H9 (cell line): ENCODE measurements around the gene ZPR1. TPM values are rescaled to one million over a fixed set of nuclear protein-coding genes. Genes with fewer than 3 reads are reported as not detected.

Experiments
- DNase-seq: peaks from one replicate; pipeline ENCODE4 v3.0.0-alpha.2; 2017
- H2AFZ ChIP-seq: one replicate; pipeline ENCODE4 v1.6.1; 2013; ENCODE audit warnings: mild to moderate bottlenecking, low read length, control low read depth, moderate library complexity
- H2AK5ac ChIP-seq: 2 replicates; pipeline ENCODE4 v1.6.1; 2013; ENCODE audit warnings: low read length, control low read depth, mixed read lengths; ENCODE audit not compliant: insufficient read length
- H2BK120ac ChIP-seq: one replicate; pipeline ENCODE4 v1.6.1; 2013; ENCODE audit warnings: low read depth, mild to moderate bottlenecking, low read length, control low read depth, inconsistent platforms; ENCODE audit not compliant: poor library complexity, severe bottlenecking
- H2BK12ac ChIP-seq: 2 replicates; pipeline ENCODE4 v1.6.1; 2013; ENCODE audit warnings: low read length, control low read depth, mixed read lengths, low read depth; ENCODE audit not compliant: insufficient read length
- H2BK15ac ChIP-seq: 2 replicates; pipeline ENCODE4 v1.6.1; 2013; ENCODE audit warnings: low read depth, low read length, control low read depth
- H2BK20ac ChIP-seq: one replicate; pipeline ENCODE4 v1.6.1; 2013; ENCODE audit warnings: low read depth, mild to moderate bottlenecking, low read length, control low read depth, inconsistent platforms; ENCODE audit not compliant: poor library complexity, severe bottlenecking
- H2BK5ac ChIP-seq: 2 replicates; pipeline ENCODE4 v1.6.1; 2013; ENCODE audit warnings: low read length, control low read depth, mixed read lengths; ENCODE audit not compliant: insufficient read length
- H3K14ac ChIP-seq: 2 replicates; pipeline ENCODE4 v1.6.1; 2013; ENCODE audit warnings: low read length, control low read depth; ENCODE audit not compliant: insufficient read depth
- H3K18ac ChIP-seq: 2 replicates; pipeline ENCODE4 v1.6.1; 2013; ENCODE audit warnings: low read depth, mild to moderate bottlenecking, mixed read lengths, low read length, control low read depth; ENCODE audit not compliant: insufficient read length
- H3K23ac ChIP-seq: 2 replicates; pipeline ENCODE4 v1.6.1; 2013; ENCODE audit warnings: low read length, control low read depth, mixed read lengths, low read depth; ENCODE audit not compliant: insufficient read length
- H3K23me2 ChIP-seq: 2 replicates; pipeline ENCODE4 v1.6.1; 2013; ENCODE audit warnings: low read depth, mild to moderate bottlenecking, mixed read lengths, low read length, control low read depth; ENCODE audit not compliant: insufficient read length, poor library complexity, severe bottlenecking
- H3K27ac ChIP-seq: 2 replicates; pipeline ENCODE4 v1.5.1; 2013; ENCODE audit warnings: low read length, control low read depth, mixed read lengths, low read depth; ENCODE audit not compliant: insufficient read length
- H3K27me3 ChIP-seq: 2 replicates; pipeline ENCODE4 v1.6.1; 2013; ENCODE audit warnings: low read length, control low read depth, inconsistent platforms; ENCODE audit not compliant: insufficient read depth
- H3K4ac ChIP-seq: 2 replicates; pipeline ENCODE4 v1.6.1; 2013; ENCODE audit warnings: low read depth, mild to moderate bottlenecking, control low read depth, inconsistent platforms, low read length, moderate library complexity
- H3K4me1 ChIP-seq: 2 replicates; pipeline ENCODE4 v1.6.1; 2013; ENCODE audit warnings: low read length, control low read depth, inconsistent platforms; ENCODE audit not compliant: insufficient read depth
- H3K4me2 ChIP-seq: 2 replicates; pipeline ENCODE4 v1.6.1; 2013; ENCODE audit warnings: low read length, control low read depth, mixed read lengths; ENCODE audit not compliant: insufficient read length, insufficient read depth
- H3K56ac ChIP-seq: 2 replicates; pipeline ENCODE4 v1.6.1; 2013; ENCODE audit warnings: low read depth, mild to moderate bottlenecking, mixed read lengths, low read length, control low read depth; ENCODE audit not compliant: insufficient read length
- H3K79me1 ChIP-seq: 2 replicates; pipeline ENCODE4 v1.6.1; 2013; ENCODE audit warnings: low read depth, mild to moderate bottlenecking, moderate library complexity, low read length, control low read depth, inconsistent platforms; ENCODE audit not compliant: insufficient read depth, poor library complexity, severe bottlenecking
- H3K79me2 ChIP-seq: 2 replicates; pipeline ENCODE4 v1.6.1; 2013; ENCODE audit warnings: low read length, control low read depth, inconsistent platforms; ENCODE audit not compliant: insufficient read depth
- H3K9ac ChIP-seq: 2 replicates; pipeline ENCODE4 v1.6.1; 2013; ENCODE audit warnings: low read length, control low read depth, mixed read lengths; ENCODE audit not compliant: insufficient read length; ENCODE audit errors: extremely low read depth
- H3K9me3 ChIP-seq: one replicate; pipeline ENCODE4 v1.6.1; 2013; ENCODE audit warnings: low read depth, low read length, inconsistent platforms; ENCODE audit not compliant: control insufficient read depth
- H3T11ph ChIP-seq: one replicate; pipeline ENCODE4 v1.6.1; 2013; ENCODE audit warnings: mild to moderate bottlenecking, low read length, control low read depth, inconsistent platforms
- H4K20me1 ChIP-seq: one replicate; pipeline ENCODE4 v1.6.1; 2013; ENCODE audit not compliant: control insufficient read depth, insufficient read length, insufficient read depth
- H4K5ac ChIP-seq: 2 replicates; pipeline ENCODE4 v1.6.1; 2013; ENCODE audit warnings: low read depth, mild to moderate bottlenecking, mixed read lengths, low read length, control low read depth; ENCODE audit not compliant: insufficient read length
- H4K8ac ChIP-seq: replicated peaks from 2 replicates; pipeline ENCODE4 v1.6.1; 2013; ENCODE audit warnings: low read length, control low read depth, mixed read lengths, low read depth; ENCODE audit not compliant: insufficient read length
- H4K91ac ChIP-seq: 2 replicates; pipeline ENCODE4 v1.6.1; 2013; ENCODE audit warnings: low read depth, mild to moderate bottlenecking, moderate library complexity, mixed read lengths, low read length, control low read depth; ENCODE audit not compliant: insufficient read length
- H3K27ac Mint-ChIP-seq, 3 experiments: 2 replicates in 2 of 3; 3 replicates in 1 of 3; pipeline ENCODE4 v1.8.0; 2020 to 2021; ENCODE audit warnings: mixed read lengths in 3 of 3, mild to moderate bottlenecking in 1 of 3, moderate library complexity in 1 of 3
- H3K27me3 Mint-ChIP-seq: 2 replicates; pipeline ENCODE4 v1.8.0; 2021; ENCODE audit warnings: low read depth, mild to moderate bottlenecking, moderate library complexity, mixed read lengths
- H3K36me3 Mint-ChIP-seq, 3 experiments: 2 replicates in 2 of 3; 3 replicates in 1 of 3; pipeline ENCODE4 v1.8.0; 2020 to 2021; ENCODE audit warnings: low read depth in 3 of 3, mixed read lengths in 3 of 3; ENCODE audit not compliant: insufficient read depth in 1 of 3
- H3K4me1 Mint-ChIP-seq, 2 experiments: 2 replicates each; pipeline ENCODE4 v1.8.0; 2020; ENCODE audit warnings: mixed read lengths in 2 of 2
- H3K4me3 Mint-ChIP-seq, 2 experiments: 2 replicates in 1 of 2; 3 replicates in 1 of 2; pipeline ENCODE4 v1.8.0; 2020 to 2021; ENCODE audit warnings: mild to moderate bottlenecking in 2 of 2, mixed read lengths in 2 of 2, moderate library complexity in 1 of 2
- H3K9me3 Mint-ChIP-seq, 2 experiments: 2 replicates in 1 of 2; 3 replicates in 1 of 2; pipeline ENCODE4 v1.8.0; 2020; ENCODE audit warnings: mild to moderate bottlenecking in 2 of 2, mixed read lengths in 2 of 2, moderate library complexity in 1 of 2
- CTCF ChIP-seq: fragments of 200-600 bp; sonication (generic); conservative IDR thresholded peaks from 3 replicates; pipeline ENCODE4 v1.8.0; 2021; ENCODE audit warnings: antibody characterized with exemption, mild to moderate bottlenecking
- WGBS: extraction: QIAGEN DNeasy Blood & Tissue Kit; methylation state at CpG from one replicate; pipeline ENCODE4 v1.1.7; 2013; ENCODE audit warnings: missing lambda C conversion rate, low lambda C conversion rate, mixed read lengths; ENCODE audit not compliant: insufficient read length; ENCODE audit errors: extremely low coverage; 5-methylcytosine and 5-hydroxymethylcytosine counted together
- total RNA-seq: library from RNA; stranded (reverse); gene quantifications from 2 replicates; pipeline ENCODE4 v1.2.1, GENCODE V29; 2021

Gene ZPR1
- total RNA-seq, 1 experiment from 2014 or later: 82.0 TPM

DNA sequence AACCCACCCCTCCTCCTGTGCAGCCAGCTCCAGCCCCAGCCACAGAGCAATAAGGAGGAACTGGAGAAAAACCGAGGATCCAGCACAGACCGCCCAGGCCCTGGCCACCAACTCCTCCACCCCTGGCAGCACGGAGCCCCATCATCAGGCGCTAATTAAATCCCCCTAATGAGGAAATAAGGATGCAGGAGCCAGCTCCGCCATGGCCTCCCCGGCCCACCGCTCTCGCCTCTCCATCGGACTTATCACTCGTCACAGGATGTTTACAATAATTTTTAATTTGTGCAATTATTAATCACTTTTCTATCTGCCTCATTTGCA is 57.6 kb downstream of the ZPR1 start:
- Histone ChIP-seq H3K27me3 (no peaks in the 10 kb centered on the region; the same call in 1 of the 2 replicates), H2BK5ac (no peak overlapping the region), H3K18ac (no peak overlapping the region), H3K4me2 (no peak overlapping the region), H2AFZ (no peak overlapping the region), H3T11ph (no peak overlapping the region), H4K91ac (no peak overlapping the region), H4K20me1 (no peaks in the 10 kb centered on the region), H3K9ac (no peak overlapping the region), H3K4me1 (peaks cover 2% of the 10 kb centered on the region; the same call in 1 of the 2 replicates), H3K4ac (no peak overlapping the region), H3K23ac (no peak overlapping the region), H3K9me3 (no peaks in the 10 kb centered on the region), H2BK20ac (no peak overlapping the region), H3K14ac (no peak overlapping the region), H3K79me1 (no peaks in the 10 kb centered on the region), H2AK5ac (no peak overlapping the region), H2BK120ac (no peak overlapping the region), H3K27ac (no peak overlapping the region), H2BK15ac (no peak overlapping the region), H3K23me2 (peaks cover 4% of the 10 kb centered on the region), H4K5ac (no peak overlapping the region), H2BK12ac (no peak overlapping the region), H3K79me2 (no peaks in the 10 kb centered on the region), H4K8ac (no peak overlapping the region), H3K56ac (no peak overlapping the region)
- no peaks in the 10 kb centered on the region for H3K36me3 Mint-ChIP-seq
- no CpG with 5 or more reads among the region's 10 CpGs for WGBS
- TF ChIP-seq CTCF: no peak
- H3K27me3 Mint-ChIP-seq: peaks cover 16% of the 10 kb centered on the region
- no peaks in the 10 kb centered on the region; a peak in 1 of 5 replicates for H3K9me3 Mint-ChIP-seq
- H3K27ac Mint-ChIP-seq: no peak overlapping the region
- DNase-seq: no peak
- H3K4me3 Mint-ChIP-seq: no peak overlapping the region
- H3K4me1 Mint-ChIP-seq: peaks cover 34 to 54% of the 10 kb centered on the region in 2 experiments
